ENCODE data around the gene GALNS. TPM values are rescaled to one million over a fixed set of nuclear protein-coding genes. Genes with fewer than 3 reads are reported as not detected.

GALNS gene
- polyA plus RNA-seq, 2 of the 4 experiments (the other 2 are of a cell fraction) = 7.0 to 31.2 TPM

DNA sequence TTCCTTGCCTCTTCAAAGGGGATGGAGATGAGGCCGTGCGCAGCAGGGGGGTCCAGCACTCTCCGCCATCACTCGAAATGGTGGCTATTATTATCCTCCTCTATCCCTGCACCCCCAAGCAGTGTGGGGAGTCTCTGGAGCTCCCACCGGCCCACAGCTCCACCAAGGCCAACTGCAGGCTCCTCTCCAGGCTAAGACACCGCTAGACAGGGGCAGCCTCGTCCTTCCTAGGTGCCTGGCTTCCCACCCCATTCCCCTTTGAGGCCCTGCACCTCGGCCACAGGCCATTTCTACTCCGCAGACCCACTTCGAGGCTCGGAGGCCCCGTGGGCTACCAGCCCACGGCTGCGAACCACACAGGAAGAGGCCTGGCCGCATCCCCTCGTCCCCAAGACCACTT is 49.3 kb upstream of the GALNS start:
- TF ChIP-seq KDM1A (IDR thresholded peaks at IDR 0.05; ENCODE audit: low read depth) (no peak), NR3C1 (IDR thresholded peaks at IDR 0.05) (no peak), PBX3 (IDR thresholded peaks at IDR 0.05) (no peak), CHD2 (IDR thresholded peaks at IDR 0.05; ENCODE audit: low read length, partially characterized antibody) (no peak), ZC3H11A (IDR thresholded peaks at IDR 0.05) (no peak), CEBPB (IDR thresholded peaks at IDR 0.05) (no peak), HOXB5 (CRISPR knock-in tag; IDR thresholded peaks at IDR 0.05) (no peak)
- TF ChIP-seq, protein P1, sequence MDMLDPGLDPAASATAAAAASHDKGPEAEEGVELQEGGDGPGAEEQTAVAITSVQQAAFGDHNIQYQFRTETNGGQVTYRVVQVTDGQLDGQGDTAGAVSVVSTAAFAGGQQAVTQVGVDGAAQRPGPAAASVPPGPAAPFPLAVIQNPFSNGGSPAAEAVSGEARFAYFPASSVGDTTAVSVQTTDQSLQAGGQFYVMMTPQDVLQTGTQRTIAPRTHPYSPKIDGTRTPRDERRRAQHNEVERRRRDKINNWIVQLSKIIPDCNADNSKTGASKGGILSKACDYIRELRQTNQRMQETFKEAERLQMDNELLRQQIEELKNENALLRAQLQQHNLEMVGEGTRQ (IDR thresholded peaks at IDR 0.05) = no peak
- Histone ChIP-seq H3K9me3 (no peaks in the 10 kb centered on the region), H3K4me1 (peaks cover 5% of the 10 kb centered on the region; the same call in 1 of the 3 replicates), H3K4me3 (no peak overlapping the region), H3K4me2 (no peak overlapping the region), H3K27ac (no peak overlapping the region)
- ChIA-PET CTCF (interaction anchor here (0.6 kb wide), 1 partner anchor 9 kb away, joined by 5 read pairs; no protein-coding TSS in a partner anchor), POLR2A (no interaction called here)
- DNase-seq (ENCODE audit: low read depth in 1 of 2, low spot score in 1 of 2) = no peak
- no peak for FAIRE-seq
- 82% methylated on average over 15 of the region's 16 CpGs for WGBS (ENCODE audit: missing lambda C conversion rate)
- ATAC-seq = peak in 1 of 2 experiments; percentile 8; a peak in 3 of 6 replicates

GRCh38 chr16:88905563-88905962 is 48.8 kb upstream of the GALNS start:
- DNase-seq (ENCODE audit: low read depth in 1 of 2, low spot score in 1 of 2) = peak; percentile 32 to 42
- ATAC-seq = peak; percentile 7 to 57; a peak in 3 of 6 replicates
- Histone ChIP-seq H3K9me3 (no peaks in the 10 kb centered on the region), H3K4me3 (no peak overlapping the region), H3K4me1 (peaks cover 5% of the 10 kb centered on the region; the same call in 1 of the 3 replicates), H3K27ac (peak overlapping the region in 1 of 2 experiments; percentile 59; a peak in 1 of 6 replicates), H3K4me2 (no peak overlapping the region)
- no peak for FAIRE-seq
- ChIA-PET POLR2A (no interaction called here), CTCF (no interaction called here)
- WGBS (ENCODE audit: missing lambda C conversion rate) = 22% methylated on average over 4 of the region's 13 CpGs
- TF ChIP-seq HOXA7 (CRISPR knock-in tag; IDR thresholded peaks at IDR 0.05) (no peak), CTCF (IDR thresholded peaks at IDR 0.05) (no peak), EHMT2 (IDR thresholded peaks at IDR 0.05; ENCODE audit: low read depth) (no peak), FOXS1 (CRISPR knock-in tag; IDR thresholded peaks at IDR 0.05) (no peak), SREBF2 (IDR thresholded peaks at IDR 0.05) (no peak), POLR2A (IDR thresholded peaks at IDR 0.05; ENCODE audit: low read length) (no peak)

GRCh38 chr16:88904676-88905365 is 48.1 kb upstream of the GALNS start:
- DNase-seq (ENCODE audit: low read depth in 1 of 2, low spot score in 1 of 2) (no peak), FAIRE-seq (no peak), ATAC-seq (no peak; a peak in 1 of 6 replicates)
- Histone ChIP-seq H3K27ac (peak overlapping the region in 1 of 2 experiments; percentile 59; a peak in 1 of 6 replicates), H3K4me3 (no peak overlapping the region), H3K9me3 (no peaks in the 10 kb centered on the region), H3K4me2 (no peak overlapping the region), H3K4me1 (peaks cover 5% of the 10 kb centered on the region; the same call in 1 of the 3 replicates)
- ChIA-PET POLR2A (interaction anchor here (0.8 kb wide), 1 partner anchor 48 kb away, joined by 3 read pairs; the partner anchor contains the start of genes GALNS and TRAPPC2L), CTCF (no interaction called here)
- WGBS (ENCODE audit: missing lambda C conversion rate) = 81% methylated on average over 16 of the region's 21 CpGs
- no peak for TF ChIP-seq FOSL2 (IDR thresholded peaks at IDR 0.05)
- TF ChIP-seq FOSL2 (CRISPR knock-in tag; IDR thresholded peaks at IDR 0.05) = no peak
- no peak for TF ChIP-seq RAD21 (conservative IDR thresholded peaks at IDR 0.05 in 1 of 2, IDR thresholded peaks at IDR 0.05 in 1 of 2)
- TF ChIP-seq MAX (IDR thresholded peaks at IDR 0.05) = no peak
- no peak for TF ChIP-seq KDM5A (IDR thresholded peaks at IDR 0.05)
- TF ChIP-seq CBX2 (IDR thresholded peaks at IDR 0.05; ENCODE audit: borderline replicate concordance, low read depth) = no peak
- no peak for TF ChIP-seq ATOH8 (CRISPR knock-in tag; IDR thresholded peaks at IDR 0.05; ENCODE audit: low read depth)
- TF ChIP-seq ELK1 (IDR thresholded peaks at IDR 0.05; ENCODE audit: low read depth, low read length) = no peak
- TF ChIP-seq BHLHE40 (IDR thresholded peaks at IDR 0.05; ENCODE audit: low read depth, low read length) = no peak
- TF ChIP-seq SMC3 (IDR thresholded peaks at IDR 0.05) = no peak
- no peak for TF ChIP-seq ZC3H11A (IDR thresholded peaks at IDR 0.05)
- no peak for TF ChIP-seq HDAC2 (IDR thresholded peaks at IDR 0.05)
- TF ChIP-seq NFE2L2 (conservative IDR thresholded peaks at IDR 0.05; ENCODE audit: low read length) = no peak
- TF ChIP-seq JUN (IDR thresholded peaks at IDR 0.05) = no peak
- TF ChIP-seq FOSB (CRISPR knock-in tag; IDR thresholded peaks at IDR 0.05) = no peak
- no peak for TF ChIP-seq GATA3 (IDR thresholded peaks at IDR 0.05; ENCODE audit: borderline replicate concordance)
- no peak for TF ChIP-seq NR3C1 (IDR thresholded peaks at IDR 0.05)
- TF ChIP-seq, protein P2, sequence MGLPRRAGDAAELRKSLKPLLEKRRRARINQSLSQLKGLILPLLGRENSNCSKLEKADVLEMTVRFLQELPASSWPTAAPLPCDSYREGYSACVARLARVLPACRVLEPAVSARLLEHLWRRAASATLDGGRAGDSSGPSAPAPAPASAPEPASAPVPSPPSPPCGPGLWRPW (IDR thresholded peaks at IDR 0.05) = no peak
- TF ChIP-seq EHF (CRISPR knock-in tag; IDR thresholded peaks at IDR 0.05) = no peak
